Measurements from ENCODE around the gene KISS1.

- TF ChIP-seq CTCF (optimal IDR thresholded peaks at IDR 0.05 in 1 of 3, IDR thresholded peaks at IDR 0.05 in 1 of 3, conservative IDR thresholded peaks at IDR 0.05 in 1 of 3; ENCODE audit: extremely low read depth in 1 of 3, insufficient read depth in 2 of 3, low read length in 3 of 3), result no peak
- TF ChIP-seq EZH2 (IDR thresholded peaks at IDR 0.05; ENCODE audit: low read length), result no peak
Measured at GRCh38 chr1:204176049-204176448, 20.2 kb downstream of the KISS1 start.
